ENCODE data around the gene GRM8.
"Not testable (repeated sequence)": the region's sequence is repeated elsewhere in the genome, so short reads cannot be mapped to it uniquely, and the experiment has no call there.

GRM8 gene

GRCh38 chr7:127021857-127022256, 230.9 kb downstream of the GRM8 start:
- DNase-seq: no peak

GRCh38 chr7:127021019-127021738, 231.6 kb downstream of the GRM8 start:
- DNase-seq: no peak

DNA sequence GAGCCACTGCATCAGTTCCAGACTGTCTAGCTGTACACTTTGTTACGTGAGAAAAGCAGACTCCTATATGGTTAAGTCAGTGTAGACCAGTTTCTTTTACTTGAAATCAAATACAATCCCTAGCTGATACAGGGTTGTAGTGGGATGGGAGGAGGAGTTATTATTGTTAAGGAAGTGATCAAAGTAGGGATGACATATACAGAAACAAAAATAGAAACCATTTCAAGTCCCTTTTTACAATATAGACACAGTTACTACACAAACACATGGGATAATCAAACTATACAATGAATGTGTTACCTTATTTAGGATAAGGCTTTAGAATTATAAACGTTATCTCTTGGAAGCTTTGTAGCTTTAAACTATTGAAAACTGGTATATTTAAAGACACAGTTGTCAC, 233.9 kb downstream of the GRM8 start:
- no peak for DNase-seq

GRCh38 chr7:127017196-127017595, 235.5 kb downstream of the GRM8 start:
- DNase-seq: no peak

DNA sequence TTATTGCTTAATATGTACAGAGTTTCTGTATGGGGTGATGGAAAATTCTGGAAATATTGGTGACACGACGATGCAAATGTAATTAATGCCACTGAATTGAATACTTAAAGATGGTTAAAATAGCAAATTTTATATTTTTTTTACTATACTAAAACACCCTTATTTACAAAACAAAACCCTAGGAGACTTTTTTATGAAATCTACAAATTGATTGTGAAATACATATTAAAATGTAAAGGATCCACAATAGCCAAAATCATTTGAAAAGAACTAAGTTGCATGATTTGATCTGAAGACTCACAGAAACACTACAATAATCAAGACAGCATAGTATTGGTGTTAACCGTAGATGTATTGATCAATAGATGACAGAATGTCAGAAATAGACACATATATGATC, 252.0 kb downstream of the GRM8 start:
- no peak for DNase-seq

DNA sequence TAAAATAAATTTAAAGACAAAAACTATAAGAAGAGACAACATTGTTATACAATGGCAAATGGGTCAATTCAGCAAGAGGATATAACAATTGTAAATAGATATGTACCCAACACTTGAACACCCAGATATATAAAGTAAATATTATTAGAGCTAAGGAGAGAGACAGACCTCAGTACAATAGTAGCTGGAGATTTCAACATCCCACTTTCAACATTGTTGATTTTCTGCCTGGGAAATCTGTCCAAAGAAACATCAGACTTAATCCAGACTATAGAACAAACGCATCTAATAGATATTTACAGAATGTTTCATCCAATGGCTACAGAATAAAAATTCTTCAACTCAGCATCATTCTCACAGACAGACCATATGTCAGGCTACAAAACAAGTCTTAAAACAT, 256.1 kb downstream of the GRM8 start:
- no peak for DNase-seq

GRCh38 chr7:126993626-126994213, 259.0 kb downstream of the GRM8 start:
- no peak for DNase-seq

- DNase-seq: no peak
Observed at GRCh38 chr7:126988022-126988421, 264.7 kb downstream of the GRM8 start.

- DNase-seq: no peak
Observed at GRCh38 chr7:126979722-126980121, 273.0 kb downstream of the GRM8 start.

DNA sequence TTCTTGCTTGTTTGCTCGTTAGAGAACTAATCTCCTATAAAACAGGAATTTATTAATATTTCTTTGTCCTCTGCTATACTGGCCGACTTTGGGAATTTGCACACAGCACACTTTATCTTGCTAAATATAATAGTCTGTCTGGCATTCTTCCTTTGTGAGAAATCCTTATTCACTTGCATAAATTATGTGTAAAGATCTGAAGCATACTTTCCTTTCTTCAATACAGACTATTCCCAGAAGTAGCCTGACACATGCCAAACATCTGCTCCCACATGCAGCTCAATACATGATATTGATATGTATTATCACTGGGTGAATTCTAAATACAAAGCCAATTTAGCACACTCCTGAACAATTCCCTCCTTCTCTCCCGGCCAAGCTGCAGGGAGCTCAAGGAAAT, 273.9 kb downstream of the GRM8 start:
- DNase-seq: no peak

GRCh38 chr7:126973066-126973465, 279.7 kb downstream of the GRM8 start:
- no peak for DNase-seq

DNA sequence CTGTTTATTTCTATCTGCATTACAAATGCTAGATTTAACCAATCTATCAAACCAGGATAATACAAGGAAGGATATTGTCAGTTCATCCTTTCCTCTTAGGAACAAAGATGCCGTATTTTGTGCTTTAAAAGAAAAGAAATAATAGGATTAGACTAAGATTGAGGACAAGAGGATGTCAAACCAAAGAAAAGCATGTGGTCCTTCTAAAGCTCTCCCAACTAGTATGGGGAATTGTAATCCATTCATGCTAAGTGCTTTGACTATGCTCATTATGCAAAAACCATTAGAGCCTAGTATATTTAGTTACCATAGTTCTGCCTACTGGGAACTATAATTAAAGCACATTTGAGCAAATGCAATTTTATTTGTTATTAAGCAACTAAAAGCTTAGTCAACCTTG, 280.2 kb downstream of the GRM8 start:
- DNase-seq: no peak

- DNase-seq: no peak
Observed at GRCh38 chr7:126959649-126960048, 293.1 kb downstream of the GRM8 start.

GRCh38 chr7:126958367-126958766, 294.4 kb downstream of the GRM8 start:
- no peak for DNase-seq

- DNase-seq: no peak
Observed at GRCh38 chr7:126957443-126957842, 295.3 kb downstream of the GRM8 start.

GRCh38 chr7:126953461-126953860, 299.3 kb downstream of the GRM8 start:
- no peak for DNase-seq

- no peak for DNase-seq
Observed at GRCh38 chr7:126948664-126949063, 304.1 kb downstream of the GRM8 start.

GRCh38 chr7:126940723-126941307, 311.9 kb downstream of the GRM8 start:
- no peak for DNase-seq

DNA sequence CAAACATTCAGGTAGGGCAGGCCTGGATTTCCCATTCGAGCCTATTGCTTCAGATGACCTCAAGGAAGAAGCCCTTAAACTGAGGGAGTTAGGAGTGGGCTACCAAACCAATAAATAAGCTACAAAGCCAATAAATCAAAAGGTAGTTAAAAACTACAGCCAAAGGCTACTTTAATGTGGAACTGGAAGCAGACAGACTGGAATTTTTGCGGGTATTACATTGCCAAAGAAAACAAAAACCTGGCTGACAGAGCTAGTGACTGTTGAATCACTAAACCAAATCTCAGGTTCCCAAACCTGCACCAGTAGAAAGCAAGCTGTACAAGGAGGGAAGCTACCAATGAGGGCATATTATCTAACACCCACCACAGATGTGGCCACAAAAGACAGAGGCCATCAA, 315.6 kb downstream of the GRM8 start:
- no peak for DNase-seq

- DNase-seq: no peak
Observed at GRCh38 chr7:126931581-126931980, 321.2 kb downstream of the GRM8 start.

- no peak for DNase-seq
Observed at GRCh38 chr7:126930166-126930565, 322.6 kb downstream of the GRM8 start.

GRCh38 chr7:126924477-126924876, 328.3 kb downstream of the GRM8 start:
- no peak for DNase-seq

DNA sequence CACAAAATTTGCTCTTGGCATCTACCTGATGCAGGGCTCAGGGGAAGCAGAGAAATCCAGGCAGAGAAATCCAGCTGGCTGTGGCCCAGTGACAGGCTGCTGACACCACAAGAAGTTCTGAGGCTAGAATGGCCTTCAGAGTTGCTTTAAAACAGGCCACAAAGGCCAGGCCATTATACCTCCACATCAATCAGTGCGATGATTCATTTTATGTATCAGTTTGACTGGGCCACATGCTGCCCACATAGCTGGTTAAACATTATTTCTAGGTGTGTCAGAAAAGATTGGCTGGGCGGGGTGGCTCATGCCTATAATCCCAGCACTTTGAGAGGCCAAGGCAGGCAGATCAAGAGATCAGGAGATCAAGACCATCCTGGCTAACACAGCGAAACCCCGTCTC, 341.1 kb downstream of the GRM8 start:
- not testable (repeated sequence) for DNase-seq

DNA sequence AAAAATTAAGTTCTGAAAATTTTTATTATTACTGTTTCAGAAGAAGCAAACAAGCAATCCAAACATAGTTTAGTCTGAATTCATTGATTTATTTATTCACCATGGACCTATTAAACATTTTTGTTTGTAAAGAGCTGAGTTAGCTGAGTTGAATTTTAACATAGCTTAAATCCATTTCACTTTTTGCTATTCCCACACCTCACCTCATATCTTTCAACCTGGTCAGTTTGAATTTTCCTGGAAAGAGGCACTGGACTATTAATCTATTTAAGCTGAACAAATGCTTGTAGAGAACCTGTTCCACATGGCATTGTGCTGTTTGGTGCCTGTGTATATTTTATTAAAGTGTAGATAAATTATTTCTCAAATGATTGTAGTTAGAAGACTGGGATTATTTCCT, 344.2 kb downstream of the GRM8 start:
- DNase-seq: not testable (repeated sequence)

- not testable (repeated sequence) for DNase-seq
Observed at GRCh38 chr7:126907657-126908056, 345.1 kb downstream of the GRM8 start.

Measured in NCI-H1105 (cell line).